Measurements from ENCODE around the gene DDAH1. TPM values are rescaled to one million over a fixed set of nuclear protein-coding genes. Genes with fewer than 3 reads are reported as not detected.

DDAH1 gene
- polyA plus RNA-seq, 1 donor: 115 TPM

- Histone ChIP-seq H3K36me3 (ENCODE audit: control insufficient read depth, insufficient read depth, low read length) (peaks cover 3% of the 10 kb centered on the region), H3K9me3 (ENCODE audit: control insufficient read depth, low read depth, low read length) (peaks cover 6% of the 10 kb centered on the region), H3K27ac (ENCODE audit: low read length) (no peak overlapping the region), H3K4me3 (ENCODE audit: low read length) (no peak overlapping the region), H3K27me3 (ENCODE audit: control insufficient read depth, insufficient read depth, low read length) (no peaks in the 10 kb centered on the region), H3K4me1 (ENCODE audit: control insufficient read depth, insufficient read depth, low read length) (no peaks in the 10 kb centered on the region)
- no peak for DNase-seq
- WGBS (ENCODE audit: insufficient coverage, low lambda C conversion rate): no CpG with 5 or more reads among the region's 1 CpG
These were observed 43.8 kb downstream of the DDAH1 start for GRCh38 chr1:85421179-85421578.

DNA sequence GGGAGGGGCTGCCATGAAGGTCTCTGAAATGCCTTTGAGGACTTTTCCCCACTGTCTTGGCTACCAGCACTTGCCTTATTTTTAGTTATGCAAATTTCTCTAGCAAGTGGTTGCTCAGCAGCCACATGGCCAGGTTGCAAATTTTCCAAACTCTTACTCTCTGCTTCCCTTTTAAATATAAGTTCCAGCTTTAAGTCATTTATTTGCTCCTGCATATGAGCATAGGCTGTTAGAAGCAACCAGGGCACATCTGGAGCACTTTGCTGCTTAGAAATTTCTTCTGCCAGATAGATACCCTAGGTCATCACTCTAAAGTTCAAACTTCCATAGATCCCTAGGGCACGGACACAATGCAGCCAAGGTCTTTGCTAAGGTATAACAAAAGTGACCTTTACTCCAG, 44.8 kb downstream of the DDAH1 start:
- Histone ChIP-seq H3K9me3 (ENCODE audit: control insufficient read depth, low read depth, low read length) (peaks cover 6% of the 10 kb centered on the region), H3K36me3 (ENCODE audit: control insufficient read depth, insufficient read depth, low read length) (peaks cover 3% of the 10 kb centered on the region), H3K27ac (ENCODE audit: low read length) (no peak overlapping the region), H3K27me3 (ENCODE audit: control insufficient read depth, insufficient read depth, low read length) (no peaks in the 10 kb centered on the region), H3K4me3 (ENCODE audit: low read length) (no peak overlapping the region), H3K4me1 (ENCODE audit: control insufficient read depth, insufficient read depth, low read length) (no peaks in the 10 kb centered on the region)
- DNase-seq: no peak
- WGBS (ENCODE audit: insufficient coverage, low lambda C conversion rate): no CpG with 5 or more reads among the region's 1 CpG

DNA sequence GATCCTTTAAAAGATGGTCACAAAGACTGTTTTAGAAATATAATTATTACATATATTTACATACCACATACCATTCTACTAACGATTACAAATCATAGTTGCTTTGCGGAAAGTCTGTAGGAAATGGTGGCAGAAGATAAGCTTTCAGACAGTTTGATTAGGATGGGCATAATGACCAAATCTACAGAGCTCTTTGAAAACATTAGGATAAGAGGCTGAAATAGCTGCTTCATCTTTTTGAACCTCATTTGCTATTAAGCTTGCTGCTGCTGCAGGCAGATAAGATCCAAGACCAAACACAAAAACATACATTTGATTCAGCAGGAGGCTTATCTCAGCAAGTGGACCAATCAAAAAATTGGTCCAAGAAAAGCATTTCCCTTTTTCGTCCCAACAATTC, 47.1 kb downstream of the DDAH1 start:
- DNase-seq: no peak
- H3K4me3 ChIP-seq (ENCODE audit: low read length): no peak overlapping the region
- H3K27ac ChIP-seq (ENCODE audit: low read length): no peak overlapping the region
- no peaks in the 10 kb centered on the region for H3K27me3 ChIP-seq (ENCODE audit: control insufficient read depth, insufficient read depth, low read length)
- H3K4me1 ChIP-seq (ENCODE audit: control insufficient read depth, insufficient read depth, low read length): no peaks in the 10 kb centered on the region
- WGBS (ENCODE audit: insufficient coverage, low lambda C conversion rate): 100% methylated on average over 1 of the region's 3 CpGs
- peaks cover 6% of the 10 kb centered on the region for H3K9me3 ChIP-seq (ENCODE audit: control insufficient read depth, low read depth, low read length)
- H3K36me3 ChIP-seq (ENCODE audit: control insufficient read depth, insufficient read depth, low read length): peaks cover 3% of the 10 kb centered on the region

DNA sequence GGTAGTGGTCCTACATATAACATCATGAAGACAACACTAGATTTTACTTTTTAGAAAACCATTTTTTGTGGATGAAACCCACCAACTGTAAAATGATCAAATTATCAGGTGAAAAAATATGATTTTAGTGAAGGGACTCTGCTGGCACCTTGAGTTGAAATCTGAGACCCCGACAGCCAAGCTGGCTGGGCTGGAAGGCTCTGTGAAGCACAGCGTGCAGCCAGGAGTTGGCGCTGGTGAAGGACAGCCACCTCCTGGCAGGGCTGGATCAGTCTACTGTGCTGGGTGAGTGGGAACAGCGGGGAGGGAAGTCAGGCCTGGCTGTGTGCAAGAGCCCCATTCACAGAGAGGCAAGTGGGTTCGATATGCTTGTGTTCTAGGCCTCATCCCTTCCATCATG, 47.9 kb downstream of the DDAH1 start:
- Histone ChIP-seq H3K4me1 (ENCODE audit: control insufficient read depth, insufficient read depth, low read length) (no peaks in the 10 kb centered on the region), H3K36me3 (ENCODE audit: control insufficient read depth, insufficient read depth, low read length) (peaks cover 3% of the 10 kb centered on the region), H3K4me3 (ENCODE audit: low read length) (no peak overlapping the region), H3K9me3 (ENCODE audit: control insufficient read depth, low read depth, low read length) (peaks cover 6% of the 10 kb centered on the region), H3K27me3 (ENCODE audit: control insufficient read depth, insufficient read depth, low read length) (no peaks in the 10 kb centered on the region), H3K27ac (ENCODE audit: low read length) (no peak overlapping the region)
- WGBS (ENCODE audit: insufficient coverage, low lambda C conversion rate): no CpG with 5 or more reads among the region's 5 CpGs
- DNase-seq: no peak

DNA sequence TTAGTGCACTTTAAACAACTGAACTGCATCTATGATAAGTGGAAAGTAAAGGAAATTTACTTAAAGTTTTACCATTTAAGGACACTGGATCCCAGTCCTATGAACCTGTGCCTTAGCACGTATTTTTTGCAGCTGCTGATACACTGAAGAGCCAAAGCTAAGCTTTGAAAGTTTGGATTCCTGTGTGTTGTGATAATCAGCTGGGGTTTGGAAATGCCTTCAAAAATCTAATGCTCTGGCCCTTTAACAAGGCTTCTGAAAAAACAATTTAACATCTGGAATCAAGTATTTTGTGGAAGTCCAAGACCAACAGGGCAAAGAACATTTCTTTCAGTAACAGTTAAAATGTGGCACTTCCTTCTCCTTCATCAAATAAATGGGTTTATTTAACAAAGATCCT, 51.8 kb downstream of the DDAH1 start:
- H3K9me3 ChIP-seq (ENCODE audit: control insufficient read depth, low read depth, low read length): no peaks in the 10 kb centered on the region
- H3K27me3 ChIP-seq (ENCODE audit: control insufficient read depth, insufficient read depth, low read length): no peaks in the 10 kb centered on the region
- no CpG with 5 or more reads among the region's 1 CpG for WGBS (ENCODE audit: insufficient coverage, low lambda C conversion rate)
- DNase-seq: no peak
- H3K4me3 ChIP-seq (ENCODE audit: low read length): no peak overlapping the region
- H3K36me3 ChIP-seq (ENCODE audit: control insufficient read depth, insufficient read depth, low read length): peaks cover 3% of the 10 kb centered on the region
- H3K4me1 ChIP-seq (ENCODE audit: control insufficient read depth, insufficient read depth, low read length): no peaks in the 10 kb centered on the region
- no peak overlapping the region for H3K27ac ChIP-seq (ENCODE audit: low read length)

GRCh38 chr1:85411567-85412305, 53.2 kb downstream of the DDAH1 start:
- no peaks in the 10 kb centered on the region for H3K36me3 ChIP-seq (ENCODE audit: control insufficient read depth, insufficient read depth, low read length)
- H3K27me3 ChIP-seq (ENCODE audit: control insufficient read depth, insufficient read depth, low read length): no peaks in the 10 kb centered on the region
- WGBS (ENCODE audit: insufficient coverage, low lambda C conversion rate): no CpG with 5 or more reads among the region's 5 CpGs
- H3K4me3 ChIP-seq (ENCODE audit: low read length): no peak overlapping the region
- no peak for DNase-seq
- H3K27ac ChIP-seq (ENCODE audit: low read length): no peak overlapping the region
- no peaks in the 10 kb centered on the region for H3K9me3 ChIP-seq (ENCODE audit: control insufficient read depth, low read depth, low read length)
- H3K4me1 ChIP-seq (ENCODE audit: control insufficient read depth, insufficient read depth, low read length): peaks cover 4% of the 10 kb centered on the region

- WGBS (ENCODE audit: insufficient coverage, low lambda C conversion rate): 95% methylated on average over 3 of the region's 3 CpGs
- no peak for DNase-seq
- Histone ChIP-seq H3K4me1 (ENCODE audit: control insufficient read depth, insufficient read depth, low read length) (peaks cover 4% of the 10 kb centered on the region), H3K27ac (ENCODE audit: low read length) (no peak overlapping the region), H3K4me3 (ENCODE audit: low read length) (no peak overlapping the region), H3K36me3 (ENCODE audit: control insufficient read depth, insufficient read depth, low read length) (no peaks in the 10 kb centered on the region), H3K27me3 (ENCODE audit: control insufficient read depth, insufficient read depth, low read length) (no peaks in the 10 kb centered on the region), H3K9me3 (ENCODE audit: control insufficient read depth, low read depth, low read length) (no peaks in the 10 kb centered on the region)
These were observed 55.4 kb downstream of the DDAH1 start for GRCh38 chr1:85409516-85409915.

- no peak for DNase-seq
- 87% methylated on average over 4 of the region's 5 CpGs for WGBS (ENCODE audit: insufficient coverage, low lambda C conversion rate)
These were observed 57.1 kb downstream of the DDAH1 start for GRCh38 chr1:85407746-85408377.

DNA sequence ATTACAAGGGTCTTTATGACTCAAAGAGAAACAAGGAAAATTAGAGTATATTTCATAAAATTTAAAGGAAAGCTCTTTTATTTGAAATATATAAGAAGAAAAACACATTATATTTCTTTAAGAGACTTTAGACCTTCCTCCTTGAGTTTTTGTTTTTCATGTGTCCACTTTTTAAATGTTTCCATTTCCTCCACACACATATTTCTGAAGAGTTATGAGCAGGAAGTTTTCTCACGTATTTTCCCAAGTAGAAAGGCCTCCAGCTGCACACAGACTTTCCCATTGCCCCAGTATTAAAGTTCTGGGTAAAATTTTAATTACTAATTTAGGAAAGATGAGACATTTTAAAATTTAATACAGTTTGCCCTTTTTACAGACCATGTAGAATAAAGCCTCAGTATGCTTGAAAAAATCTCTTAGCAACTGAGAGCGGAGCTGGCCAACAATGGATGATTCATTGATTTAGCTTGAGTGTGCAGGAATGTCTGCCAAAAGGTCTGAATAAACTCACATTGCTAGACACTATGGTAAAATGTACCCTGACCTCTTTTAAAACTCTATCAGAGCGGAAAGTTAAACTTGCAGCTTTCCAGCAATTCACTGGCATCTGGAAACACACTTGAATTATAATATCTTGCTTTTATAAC, 57.9 kb downstream of the DDAH1 start:
- no peaks in the 10 kb centered on the region for H3K36me3 ChIP-seq (ENCODE audit: control insufficient read depth, insufficient read depth, low read length)
- H3K9me3 ChIP-seq (ENCODE audit: control insufficient read depth, low read depth, low read length): no peaks in the 10 kb centered on the region
- no peaks in the 10 kb centered on the region for H3K27me3 ChIP-seq (ENCODE audit: control insufficient read depth, insufficient read depth, low read length)
- no peak overlapping the region for H3K4me3 ChIP-seq (ENCODE audit: low read length)
- H3K4me1 ChIP-seq (ENCODE audit: control insufficient read depth, insufficient read depth, low read length): peaks cover 4% of the 10 kb centered on the region
- DNase-seq: peak; percentile 26 to 63
- WGBS (ENCODE audit: insufficient coverage, low lambda C conversion rate): 13% methylated on average over 1 of the region's 3 CpGs
- H3K27ac ChIP-seq (ENCODE audit: low read length): peak overlapping the region; percentile 30

More at GRCh38 chr1:85407746-85408377, 57.1 kb downstream of the DDAH1 start:
- H3K9me3 ChIP-seq (ENCODE audit: control insufficient read depth, low read depth, low read length): no peaks in the 10 kb centered on the region
- H3K4me3 ChIP-seq (ENCODE audit: low read length): no peak overlapping the region
- H3K36me3 ChIP-seq (ENCODE audit: control insufficient read depth, insufficient read depth, low read length): no peaks in the 10 kb centered on the region
- peak overlapping the region; percentile 30 for H3K27ac ChIP-seq (ENCODE audit: low read length)
- H3K4me1 ChIP-seq (ENCODE audit: control insufficient read depth, insufficient read depth, low read length): peaks cover 4% of the 10 kb centered on the region
- H3K27me3 ChIP-seq (ENCODE audit: control insufficient read depth, insufficient read depth, low read length): no peaks in the 10 kb centered on the region

- no CpG with 5 or more reads among the region's 1 CpG for WGBS (ENCODE audit: insufficient coverage, low lambda C conversion rate)
- Histone ChIP-seq H3K36me3 (ENCODE audit: control insufficient read depth, insufficient read depth, low read length) (no peaks in the 10 kb centered on the region), H3K4me3 (ENCODE audit: low read length) (no peak overlapping the region), H3K4me1 (ENCODE audit: control insufficient read depth, insufficient read depth, low read length) (peaks cover 4% of the 10 kb centered on the region), H3K9me3 (ENCODE audit: control insufficient read depth, low read depth, low read length) (no peaks in the 10 kb centered on the region), H3K27me3 (ENCODE audit: control insufficient read depth, insufficient read depth, low read length) (no peaks in the 10 kb centered on the region), H3K27ac (ENCODE audit: low read length) (no peak overlapping the region)
- no peak for DNase-seq
These were observed 58.9 kb downstream of the DDAH1 start for GRCh38 chr1:85406081-85406480.

Data from large intestine (tissue), 3 donors.